ENCODE data around the gene QPCTL. TPM values are rescaled to one million over a fixed set of nuclear protein-coding genes. Genes with fewer than 3 reads are reported as not detected.

QPCTL gene
- total RNA-seq, 1 experiment from 2014 or later = 13.7 TPM

DNA sequence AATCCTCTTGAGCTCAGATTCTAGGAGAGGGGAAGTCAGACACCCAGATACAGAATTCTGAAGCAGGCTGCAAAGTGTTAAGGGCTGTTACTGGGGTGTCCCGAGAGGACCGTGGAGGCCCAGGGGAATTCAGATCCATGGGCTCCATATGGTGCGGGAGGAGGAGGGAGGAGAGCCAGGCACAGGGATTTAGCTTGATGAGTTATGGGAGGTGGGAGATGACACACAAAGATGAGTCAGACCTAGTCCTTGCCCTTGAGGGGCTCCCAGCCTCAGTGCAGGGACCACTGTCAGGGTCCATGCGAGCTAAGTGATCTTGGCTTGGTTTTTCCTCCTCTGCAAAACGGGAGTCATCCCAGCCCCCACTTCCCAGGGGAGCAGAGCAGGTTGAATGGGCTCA, 38.8 kb upstream of the QPCTL start:
- Histone ChIP-seq H3K27ac (ENCODE audit: insufficient read length, low read depth, low read length) (no peak overlapping the region), H3K23me2 (ENCODE audit: insufficient read length, low read depth, low read length, poor library complexity, severe bottlenecking) (no peaks in the 10 kb centered on the region), H3K79me1 (ENCODE audit: insufficient read depth, low read depth, low read length, poor library complexity, severe bottlenecking) (no peaks in the 10 kb centered on the region), H4K8ac (replicated peaks; ENCODE audit: insufficient read length, low read depth, low read length) (peak overlapping the region; percentile 43), H3K4me2 (ENCODE audit: insufficient read depth, insufficient read length, low read length) (no peak overlapping the region), H3K4ac (ENCODE audit: low read depth, low read length) (no peak overlapping the region), H3K56ac (ENCODE audit: insufficient read length, low read depth, low read length) (no peak overlapping the region), H2BK5ac (ENCODE audit: insufficient read length, low read length) (no peak overlapping the region), H3K14ac (ENCODE audit: insufficient read depth, low read length) (no peak overlapping the region), H3K27me3 (ENCODE audit: insufficient read depth, low read length) (no peaks in the 10 kb centered on the region), H2AK5ac (ENCODE audit: insufficient read length, low read length) (no peak overlapping the region), H3T11ph (ENCODE audit: low read length) (no peak overlapping the region), H2BK12ac (ENCODE audit: insufficient read length, low read depth, low read length) (no peak overlapping the region), H2BK120ac (ENCODE audit: low read depth, low read length, poor library complexity, severe bottlenecking) (no peak overlapping the region), H2BK15ac (ENCODE audit: low read depth, low read length) (no peak overlapping the region), H3K79me2 (ENCODE audit: insufficient read depth, low read length) (no peaks in the 10 kb centered on the region), H3K9me3 (ENCODE audit: control insufficient read depth, low read depth, low read length) (no peaks in the 10 kb centered on the region), H4K20me1 (ENCODE audit: control insufficient read depth, insufficient read depth, insufficient read length) (no peaks in the 10 kb centered on the region), H4K91ac (ENCODE audit: insufficient read length, low read depth, low read length) (no peak overlapping the region), H3K4me1 (ENCODE audit: insufficient read depth, low read length) (no peaks in the 10 kb centered on the region), H3K9ac (ENCODE audit: extremely low read depth, insufficient read length, low read length) (no peak overlapping the region), H3K23ac (ENCODE audit: insufficient read length, low read depth, low read length) (no peak overlapping the region), H4K5ac (ENCODE audit: insufficient read length, low read depth, low read length) (no peak overlapping the region), H2BK20ac (ENCODE audit: low read depth, low read length, poor library complexity, severe bottlenecking) (no peak overlapping the region), H2AFZ (ENCODE audit: low read length) (no peak overlapping the region), H3K18ac (ENCODE audit: insufficient read length, low read depth, low read length) (no peak overlapping the region)
- DNase-seq = no peak
- Mint-ChIP-seq H3K9me3 (no peaks in the 10 kb centered on the region), H3K36me3 (ENCODE audit: insufficient read depth in 1 of 3, low read depth in 3 of 3) (no peaks in the 10 kb centered on the region), H3K27ac (peak overlapping the region in 1 of 3 experiments; percentile 46; a peak in 1 of 7 replicates), H3K4me1 (peaks cover 6 to 10% of the 10 kb centered on the region in 2 experiments; a peak in 3 of 4 replicates), H3K27me3 (ENCODE audit: low read depth) (peaks cover 4% of the 10 kb centered on the region), H3K4me3 (peak overlapping the region in 1 of 2 experiments; percentile 38; a peak in 1 of 5 replicates)
- no peak for TF ChIP-seq CTCF (conservative IDR thresholded peaks at IDR 0.05)
- no CpG with 5 or more reads among the region's 5 CpGs for WGBS (ENCODE audit: extremely low coverage, insufficient read length, low lambda C conversion rate)
